Neuronal stem cell (in vitro differentiated cells): ENCODE measurements around the gene PRR29.

Experiments
- DNase-seq: peaks from one replicate; pipeline ENCODE4 v3.0.0-alpha.2; 2013; ENCODE audit warnings: low spot score
- H2AFZ ChIP-seq: one replicate; pipeline ENCODE4 v1.6.1; 2013; ENCODE audit warnings: mild to moderate bottlenecking, low read length, inconsistent platforms
- H2AK5ac ChIP-seq: 2 replicates; pipeline ENCODE4 v1.6.1; 2013; ENCODE audit warnings: low read depth, mild to moderate bottlenecking, inconsistent platforms, low read length, moderate library complexity, mixed read lengths
- H2BK120ac ChIP-seq: 2 replicates; pipeline ENCODE4 v1.6.1; 2013; ENCODE audit warnings: low read depth, mild to moderate bottlenecking, inconsistent platforms, low read length, moderate library complexity, mixed read lengths
- H2BK12ac ChIP-seq: one replicate; pipeline ENCODE4 v1.6.1; 2013; ENCODE audit warnings: low read length, inconsistent platforms
- H2BK15ac ChIP-seq: 2 replicates; pipeline ENCODE4 v1.6.1; 2013; ENCODE audit warnings: mild to moderate bottlenecking, low read length, inconsistent platforms, mixed read lengths
- H2BK5ac ChIP-seq: one replicate; pipeline ENCODE4 v1.6.1; 2013; ENCODE audit warnings: inconsistent platforms, mild to moderate bottlenecking, low read length, moderate library complexity
- H3K14ac ChIP-seq: one replicate; pipeline ENCODE4 v1.6.1; 2013; ENCODE audit warnings: low read length, inconsistent platforms
- H3K18ac ChIP-seq: 2 replicates; pipeline ENCODE4 v1.6.1; 2013; ENCODE audit warnings: low read length, inconsistent platforms
- H3K23ac ChIP-seq: 2 replicates; pipeline ENCODE4 v1.6.1; 2013; ENCODE audit warnings: low read depth, mild to moderate bottlenecking, mixed read lengths, low read length, inconsistent platforms; ENCODE audit not compliant: poor library complexity
- H3K27ac ChIP-seq: replicated peaks from 3 replicates; pipeline ENCODE4 v1.5.1; 2013; ENCODE audit warnings: low read length, inconsistent platforms
- H3K27me3 ChIP-seq, 3 experiments: 2 replicates each; pipeline ENCODE4 v1.6.1; 2013; ENCODE audit warnings: low read length in 3 of 3, mild to moderate bottlenecking in 2 of 3, inconsistent platforms in 1 of 3, low read depth in 1 of 3, mixed read lengths in 1 of 3, moderate library complexity in 1 of 3; ENCODE audit not compliant: control insufficient read depth in 3 of 3, insufficient read depth in 3 of 3
- H3K36me3 ChIP-seq, 2 donors: replicated peaks in 1 of 2; 2 replicates each; pipeline ENCODE4 v1.6.1; 2013; ENCODE audit warnings: low read length in 2 of 2; ENCODE audit not compliant: control insufficient read depth in 2 of 2, insufficient read depth in 2 of 2
- H3K4ac ChIP-seq: 2 replicates; pipeline ENCODE4 v1.6.1; 2013; ENCODE audit warnings: inconsistent platforms, mild to moderate bottlenecking, low read length, moderate library complexity
- H3K4me1 ChIP-seq, 2 donors: 1 replicate in 1 of 2; 2 replicates in 1 of 2; pipeline ENCODE4 v1.6.1; 2013; ENCODE audit warnings: low read length in 2 of 2, low read depth in 1 of 2; ENCODE audit not compliant: control insufficient read depth in 2 of 2, insufficient read depth in 1 of 2
- H3K4me2 ChIP-seq: one replicate; pipeline ENCODE4 v1.6.1; 2013; ENCODE audit warnings: mild to moderate bottlenecking, low read length, inconsistent platforms; ENCODE audit not compliant: insufficient read depth, poor library complexity, severe bottlenecking
- H3K4me3 ChIP-seq, 2 donors: 2 replicates each; pipeline ENCODE4 v1.5.1; 2013; ENCODE audit warnings: low read length in 2 of 2, mild to moderate bottlenecking in 2 of 2, inconsistent platforms in 1 of 2, moderate library complexity in 1 of 2
- H3K79me1 ChIP-seq: one replicate; pipeline ENCODE4 v1.6.1; 2013; ENCODE audit warnings: low read depth, mild to moderate bottlenecking, inconsistent platforms, low read length, moderate library complexity
- H3K9ac ChIP-seq: one replicate; pipeline ENCODE4 v1.6.1; 2013; ENCODE audit warnings: mild to moderate bottlenecking, low read depth, low read length, inconsistent platforms; ENCODE audit not compliant: poor library complexity
- H3K9me3 ChIP-seq, 2 donors: replicated peaks in 1 of 2; 2 replicates each; pipeline versions ENCODE3 to v1.6.1; 2013; ENCODE audit warnings: low read length in 2 of 2, mild to moderate bottlenecking in 2 of 2, inconsistent platforms in 1 of 2, low read depth in 1 of 2, mixed read lengths in 1 of 2, moderate library complexity in 1 of 2; ENCODE audit not compliant: control insufficient read depth in 2 of 2, insufficient read depth in 1 of 2
- H4K8ac ChIP-seq: one replicate; pipeline ENCODE4 v1.6.1; 2013; ENCODE audit warnings: low read depth, mild to moderate bottlenecking, inconsistent platforms, low read length, moderate library complexity
- H4K91ac ChIP-seq: one replicate; pipeline ENCODE4 v1.6.1; 2013; ENCODE audit warnings: low read length, low read depth, mild to moderate bottlenecking, inconsistent platforms; ENCODE audit not compliant: poor library complexity
- WGBS, 2 donors: extraction: QIAGEN DNeasy Blood & Tissue Kit; methylation state at CpG; one replicate each; pipeline ENCODE4 v1.1.7; 2013; ENCODE audit warnings: missing lambda C conversion rate in 2 of 2, mixed read lengths in 1 of 2; ENCODE audit not compliant: insufficient read length in 2 of 2, insufficient replicate concordance in 1 of 2; ENCODE audit errors: extremely low coverage in 2 of 2; 5-methylcytosine and 5-hydroxymethylcytosine counted together

The PRR29 gene

DNA sequence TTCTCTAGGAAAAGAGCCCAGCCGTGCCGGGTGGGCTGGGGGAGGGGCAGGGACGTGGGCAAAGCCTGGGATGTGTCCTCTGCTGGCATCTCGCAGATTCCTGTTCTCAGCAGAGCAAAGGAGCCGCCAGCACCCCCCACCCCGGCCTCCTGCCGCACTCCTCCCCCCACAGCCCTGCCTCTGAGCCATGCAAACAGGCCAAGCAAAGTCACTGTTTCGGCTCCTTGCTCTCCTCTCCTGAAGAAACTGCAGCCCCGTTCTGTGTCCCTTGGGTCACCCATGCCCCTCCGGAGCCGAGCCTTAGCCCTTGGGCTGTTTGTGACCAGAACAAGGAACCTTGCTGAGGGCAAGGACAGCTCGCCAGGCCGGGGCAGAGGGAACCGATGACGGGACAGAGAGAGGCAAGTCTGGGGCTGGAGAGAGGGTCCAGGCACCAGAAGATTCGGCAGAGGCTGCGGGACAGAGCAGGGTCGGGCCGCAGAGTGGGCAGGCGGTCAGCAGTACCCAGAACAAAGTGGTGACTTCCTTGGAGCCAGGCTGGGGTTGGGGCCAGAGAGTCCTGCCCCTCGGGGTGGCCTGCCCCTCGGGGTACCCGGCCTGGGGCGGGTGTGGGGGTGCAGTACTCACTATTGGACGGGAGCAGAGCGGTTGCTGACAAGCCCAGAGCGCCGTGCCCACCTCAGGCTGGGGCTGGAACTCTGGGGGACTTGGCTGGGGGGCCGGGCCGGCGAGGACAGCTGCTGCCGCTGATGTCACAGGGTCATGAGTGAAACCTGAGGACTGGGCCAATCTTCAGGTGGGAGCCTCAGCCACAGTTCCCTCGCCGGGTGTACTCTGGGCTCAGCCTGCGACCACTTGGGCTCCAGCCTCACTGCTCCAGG, 9.2 kb upstream of the PRR29 start:
- Histone ChIP-seq H2AFZ (peak overlapping the region; percentile 89), H3K27me3 (peaks cover 0 to 30% (median 2%) of the 10 kb centered on the region in 3 experiments), H2AK5ac (peak overlapping the region; percentile 67), H2BK5ac (peak overlapping the region; percentile 79), H3K79me1 (no peaks in the 10 kb centered on the region), H3K9me3 (no peaks in the 10 kb centered on the region), H3K9ac (peak overlapping the region; percentile 44), H3K4me1 (peaks cover 0 to 14% of the 10 kb centered on the region in 2 donors), H3K27ac (no peak overlapping the region), H3K23ac (peak overlapping the region; percentile 55), H4K8ac (no peak overlapping the region), H2BK15ac (peak overlapping the region; percentile 93), H2BK12ac (no peak overlapping the region), H3K4me2 (no peak overlapping the region), H2BK120ac (no peak overlapping the region), H3K4ac (no peak overlapping the region), H3K14ac (peak overlapping the region; percentile 99), H3K4me3 (peak overlapping the region in 1 of 2 donors; percentile 22), H3K18ac (peak overlapping the region; percentile 92), H3K36me3 (no peaks in the 10 kb centered on the region), H4K91ac (peak overlapping the region; percentile 53)
- DNase-seq: no peak
- WGBS, 2 donors: no CpG with 5 or more reads among the region's 35 CpGs

DNA sequence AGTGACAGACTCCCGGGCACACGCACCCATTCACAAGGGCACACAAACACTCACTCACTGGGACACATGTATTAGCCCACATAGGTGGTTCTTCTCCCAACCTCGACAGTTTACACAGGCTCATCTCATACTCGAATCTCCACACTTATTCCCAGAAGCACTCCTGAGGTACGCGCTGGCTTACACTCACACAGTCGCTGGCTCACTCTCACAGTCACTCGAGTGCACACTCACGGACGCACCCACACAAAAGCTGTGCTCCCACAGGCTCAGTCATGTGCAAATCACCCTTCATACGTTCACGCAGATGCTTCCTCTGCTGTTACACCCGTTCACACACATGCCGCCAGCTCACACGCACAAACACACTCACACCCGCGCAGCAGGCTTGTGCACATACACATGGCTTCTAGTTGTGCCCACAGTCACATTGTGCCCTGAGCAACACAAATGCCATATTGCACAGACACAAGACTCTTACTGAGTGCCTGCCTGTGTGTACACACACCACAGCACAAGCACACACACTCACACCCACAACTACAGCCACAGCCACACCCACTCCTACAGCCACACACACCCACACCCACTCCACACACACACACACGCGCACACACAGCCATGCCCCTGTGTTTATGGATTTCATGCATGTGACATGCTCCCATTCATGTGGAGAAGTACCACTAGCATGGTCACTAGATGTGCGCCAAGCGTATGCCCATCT, 8.4 kb upstream of the PRR29 start:
- Histone ChIP-seq H4K91ac (no peak overlapping the region), H2AFZ (peak overlapping the region; percentile 89), H3K27me3 (peaks cover 0 to 30% (median 2%) of the 10 kb centered on the region in 3 experiments), H3K14ac (peak overlapping the region; percentile 99), H3K4ac (no peak overlapping the region), H3K27ac (no peak overlapping the region), H2BK120ac (no peak overlapping the region), H2BK12ac (no peak overlapping the region), H3K4me2 (no peak overlapping the region), H3K36me3 (no peaks in the 10 kb centered on the region), H3K9ac (peak overlapping the region; percentile 5), H3K9me3 (no peaks in the 10 kb centered on the region), H3K79me1 (no peaks in the 10 kb centered on the region), H2AK5ac (peak overlapping the region; percentile 67), H4K8ac (no peak overlapping the region), H2BK5ac (peak overlapping the region; percentile 79), H3K23ac (peak overlapping the region; percentile 95), H3K4me1 (peaks cover 0 to 14% of the 10 kb centered on the region in 2 donors), H2BK15ac (peak overlapping the region; percentile 8), H3K18ac (peak overlapping the region; percentile 92), H3K4me3 (peak overlapping the region in 1 of 2 donors; percentile 46)
- no CpG with 5 or more reads among the region's 21 CpGs for WGBS, 2 donors
- no peak for DNase-seq

- Histone ChIP-seq H3K27me3 (peaks cover 0 to 40% (median 4%) of the 10 kb centered on the region in 3 experiments), H3K18ac (no peak overlapping the region), H3K14ac (no peak overlapping the region), H2BK5ac (no peak overlapping the region), H4K8ac (no peak overlapping the region), H3K4me3 (no peak overlapping the region), H3K4ac (no peak overlapping the region), H2AFZ (no peak overlapping the region), H3K9ac (no peak overlapping the region), H2BK120ac (no peak overlapping the region), H3K4me1 (peaks cover 0 to 12% of the 10 kb centered on the region in 2 donors), H3K27ac (no peak overlapping the region), H3K36me3 (no peaks in the 10 kb centered on the region), H3K79me1 (no peaks in the 10 kb centered on the region), H2AK5ac (no peak overlapping the region), H3K4me2 (no peak overlapping the region), H2BK15ac (no peak overlapping the region), H2BK12ac (no peak overlapping the region), H3K9me3 (no peaks in the 10 kb centered on the region), H3K23ac (no peak overlapping the region), H4K91ac (no peak overlapping the region)
- WGBS, 2 donors: no CpG with 5 or more reads among the region's 11 CpGs
- no peak for DNase-seq
Measured at GRCh38 chr17:63991611-63992010, 6.5 kb upstream of the PRR29 start.
